Measurements from ENCODE around the gene FPGT.
"Not testable (repeated sequence)": the region's sequence is repeated elsewhere in the genome, so short reads cannot be mapped to it uniquely, and the experiment has no call there.

The FPGT gene

DNA sequence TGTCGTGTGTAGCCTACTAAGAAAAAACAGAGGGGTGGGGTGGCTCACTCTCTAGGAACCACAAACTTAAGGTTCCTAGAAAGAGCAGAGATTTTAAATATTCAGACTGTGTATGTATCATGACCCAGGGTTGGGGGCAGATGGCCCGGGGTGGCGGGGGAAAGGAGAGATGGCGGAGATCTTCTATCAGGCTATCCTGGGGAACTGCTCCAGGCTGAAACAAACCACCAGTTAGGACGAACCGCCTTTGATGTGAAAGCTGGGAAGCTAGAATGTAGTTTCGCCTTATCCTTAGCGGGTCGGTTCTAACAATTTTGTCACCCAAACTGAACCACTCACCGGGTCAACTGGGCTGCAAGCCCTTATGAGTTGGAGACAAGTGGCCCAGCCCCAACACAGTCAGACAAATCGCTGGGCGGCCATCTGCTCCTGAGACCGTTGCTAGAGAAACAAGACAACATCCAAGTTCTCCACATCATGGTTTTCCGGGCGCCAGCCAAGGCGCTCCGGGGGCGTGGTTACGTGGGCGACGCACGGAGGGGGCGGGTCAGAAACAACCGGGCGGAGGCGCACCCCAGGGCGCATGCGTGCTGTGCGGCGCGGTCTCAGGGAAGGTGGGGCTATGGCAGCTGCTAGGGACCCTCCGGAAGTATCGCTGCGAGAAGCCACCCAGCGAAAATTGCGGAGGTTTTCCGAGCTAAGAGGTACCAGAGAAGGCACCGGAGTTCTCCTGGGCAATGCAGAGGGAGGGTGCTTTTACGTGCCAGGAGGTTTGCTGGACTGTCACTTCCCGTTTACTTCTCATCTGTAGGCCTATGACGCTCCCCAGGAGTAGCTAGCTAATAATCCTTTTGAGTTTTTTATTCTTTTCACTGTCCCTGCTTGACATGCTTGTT is at the start of gene FPGT, which contains the start of gene LRRIQ3:
TSS of gene FPGT (plus strand) at position 586 of the 896 bp plus-strand sequence. CDS start at position 623, 37 bp downstream.
TSS of gene LRRIQ3 (minus strand) at position 520 of the 896 bp plus-strand sequence. CDS start 14,492 bp downstream, outside the sequence.
- peak; percentile 35 to 95 (median 90) for DNase-seq

DNA sequence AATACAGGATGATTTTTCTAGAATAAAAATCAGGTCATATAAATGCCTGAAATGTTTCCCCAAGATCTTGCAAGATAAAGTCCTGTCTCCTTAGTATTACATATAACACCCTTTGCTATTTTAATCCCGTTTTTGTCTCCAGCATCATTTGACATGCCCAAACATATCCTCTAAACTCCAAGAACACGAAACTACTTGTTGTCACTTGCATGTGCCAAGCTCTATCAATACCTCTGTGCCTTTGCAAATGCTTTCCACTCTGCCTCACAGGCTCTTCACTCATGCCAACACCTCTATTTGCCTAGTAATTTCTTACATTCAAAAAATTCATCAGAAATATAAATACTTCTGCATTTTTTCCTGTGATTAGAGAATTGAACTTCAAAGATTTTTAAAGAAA is 38.0 kb upstream of the FPGT start:
- DNase-seq, result no peak

DNA sequence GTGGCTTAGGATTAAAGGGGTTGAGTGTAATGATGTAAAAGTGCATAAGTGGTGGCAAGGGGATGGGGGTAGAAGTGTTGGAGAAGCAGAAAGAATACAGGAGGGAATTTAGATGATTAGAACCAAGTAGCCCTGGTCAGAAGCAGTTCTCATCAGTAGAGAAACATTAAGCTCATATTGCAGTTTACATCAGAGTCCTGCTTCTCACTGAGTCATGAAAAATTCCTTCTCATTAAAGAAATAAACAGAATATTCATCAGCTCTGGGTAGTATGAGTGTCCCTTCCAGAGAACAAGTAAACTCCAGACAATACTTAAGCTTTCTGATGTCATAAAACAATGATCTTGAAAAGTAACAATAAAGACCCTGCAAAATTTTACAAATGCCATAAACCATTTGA is 36.5 kb upstream of the FPGT start:
- no peak for DNase-seq

DNA sequence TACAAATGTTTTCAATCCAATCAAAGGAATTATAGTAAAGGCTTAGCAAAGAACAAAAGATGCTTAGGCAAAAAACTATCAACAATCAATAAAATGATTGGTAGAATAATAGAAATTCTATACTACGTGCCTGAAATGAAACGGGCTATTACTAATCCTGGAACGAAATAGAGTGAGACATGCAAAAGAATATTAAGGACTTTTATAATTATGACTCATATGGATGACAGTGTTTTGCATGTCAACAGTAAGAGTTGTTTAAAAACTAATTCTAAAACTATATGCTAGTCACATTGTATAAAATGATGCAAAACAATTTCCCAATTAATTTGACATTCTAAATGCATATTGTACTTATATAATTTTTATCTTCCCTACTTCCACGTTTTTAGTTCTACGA is 35.7 kb upstream of the FPGT start:
- DNase-seq, result no peak

DNA sequence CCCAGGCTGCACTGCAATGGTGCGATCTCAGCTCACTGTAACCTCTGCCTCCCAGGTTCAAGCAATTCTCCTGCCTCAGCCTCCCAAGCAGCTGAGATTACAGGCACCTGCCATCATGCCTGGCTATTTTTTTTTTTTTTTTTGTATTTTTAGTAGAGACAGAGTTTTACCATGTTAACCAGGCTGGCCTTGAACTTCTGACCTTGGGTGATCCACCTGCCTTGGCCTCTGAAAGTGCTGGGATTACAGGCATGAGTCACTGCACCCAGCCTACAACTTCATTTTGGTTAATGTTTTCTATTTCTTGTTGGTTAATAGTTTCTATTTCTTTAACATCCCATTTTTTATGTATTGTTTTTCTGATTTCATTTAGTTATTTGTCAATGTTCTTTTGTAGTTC is 23.6 kb upstream of the FPGT start:
- not testable (repeated sequence) for DNase-seq

DNA sequence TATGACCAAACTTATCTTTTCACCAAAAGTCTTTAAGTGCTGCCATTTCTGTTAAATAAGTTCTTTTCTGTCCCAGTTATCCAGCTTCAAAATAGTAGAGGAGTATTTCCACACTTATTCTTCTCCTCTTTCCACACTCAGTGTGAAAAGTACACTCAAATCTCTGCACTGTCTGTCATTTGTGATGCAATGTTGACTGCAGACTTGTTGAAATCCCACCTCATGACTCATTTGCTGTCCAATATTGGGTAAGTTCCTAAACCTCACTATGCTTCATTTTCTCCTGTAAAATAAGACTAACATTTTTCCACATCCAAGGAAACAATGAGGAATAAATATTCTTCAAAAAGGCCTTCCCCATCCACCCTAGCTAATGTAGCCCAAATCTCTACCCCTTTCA is 17.6 kb upstream of the FPGT start:
- DNase-seq, result no peak

DNA sequence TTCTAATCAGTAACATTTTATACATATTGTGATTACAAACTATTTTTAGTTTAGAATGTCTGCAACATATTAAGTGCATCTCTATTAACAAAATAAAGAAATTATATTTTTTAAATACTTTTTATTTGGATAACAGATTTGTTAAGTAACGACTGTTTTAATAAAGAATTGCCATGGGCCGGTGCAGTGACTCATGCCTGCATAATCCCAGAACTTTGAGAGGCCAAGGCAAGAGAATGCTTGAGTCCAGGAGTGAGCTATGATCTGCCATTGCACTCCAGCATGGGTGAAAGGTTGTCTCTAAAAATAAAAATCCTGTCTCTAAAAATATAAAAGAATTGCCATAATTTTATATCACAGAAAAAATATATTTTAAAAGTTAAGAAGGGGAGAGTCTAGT is 4.1 kb upstream of the FPGT start:
- no peak for DNase-seq

DNA sequence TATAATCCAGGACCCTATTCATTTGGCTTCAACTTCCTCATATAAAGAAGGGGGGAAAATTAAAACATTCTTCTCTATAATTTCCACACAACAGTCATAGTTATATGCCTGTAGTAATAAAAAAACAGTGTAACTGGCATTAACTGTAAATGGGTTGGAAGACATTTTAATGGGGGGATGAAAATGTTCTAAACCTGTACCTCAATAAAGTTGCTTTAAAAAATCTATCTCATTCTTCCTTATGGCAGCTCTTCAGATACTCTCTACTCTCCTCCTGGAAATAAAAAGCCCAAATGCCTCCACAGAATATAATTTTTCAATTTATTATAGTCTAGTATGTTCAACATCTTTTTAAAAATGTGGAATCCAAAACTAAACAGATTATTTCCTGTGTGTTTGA is 2.7 kb upstream of the FPGT start:
- DNase-seq, result no peak

DNA sequence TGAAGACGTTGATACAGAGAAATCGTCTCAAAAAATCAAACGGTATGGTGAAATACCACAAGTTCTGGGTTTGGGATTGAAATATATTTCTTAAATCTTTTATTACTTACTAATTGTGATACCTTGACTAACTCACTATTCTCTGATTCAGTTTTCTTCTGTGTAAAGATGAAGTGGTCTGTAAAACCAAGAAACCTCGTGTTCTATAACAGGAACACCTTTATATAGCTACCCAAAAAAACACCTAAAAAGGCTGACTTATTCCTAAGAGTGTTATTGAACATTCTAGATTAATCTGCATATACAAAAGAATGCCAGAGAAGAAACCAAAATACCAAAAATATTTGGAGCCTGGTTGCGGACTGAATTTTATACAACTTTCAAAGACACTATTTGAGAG is 787 bp upstream of the FPGT start:
- DNase-seq, result no peak

DNA sequence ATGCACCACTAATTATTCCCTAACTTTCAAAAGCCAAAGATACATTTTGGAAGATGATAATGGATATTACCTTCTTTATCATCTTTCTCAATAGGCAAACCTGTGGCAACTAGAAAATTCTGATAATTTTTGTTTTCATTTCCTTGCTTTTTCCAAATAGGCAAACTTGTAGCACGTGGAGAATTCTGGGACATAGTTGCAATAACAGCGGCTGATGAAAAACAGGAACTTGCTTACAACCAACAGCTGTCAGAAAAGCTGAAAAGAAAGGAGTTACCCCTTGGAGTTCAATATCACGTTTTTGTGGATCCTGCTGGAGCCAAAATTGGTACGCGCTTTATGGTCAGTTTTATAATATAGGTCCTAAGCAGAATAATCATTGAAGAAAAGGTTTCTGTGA is 1.5 kb downstream of the FPGT start:
- DNase-seq, result no peak

DNA sequence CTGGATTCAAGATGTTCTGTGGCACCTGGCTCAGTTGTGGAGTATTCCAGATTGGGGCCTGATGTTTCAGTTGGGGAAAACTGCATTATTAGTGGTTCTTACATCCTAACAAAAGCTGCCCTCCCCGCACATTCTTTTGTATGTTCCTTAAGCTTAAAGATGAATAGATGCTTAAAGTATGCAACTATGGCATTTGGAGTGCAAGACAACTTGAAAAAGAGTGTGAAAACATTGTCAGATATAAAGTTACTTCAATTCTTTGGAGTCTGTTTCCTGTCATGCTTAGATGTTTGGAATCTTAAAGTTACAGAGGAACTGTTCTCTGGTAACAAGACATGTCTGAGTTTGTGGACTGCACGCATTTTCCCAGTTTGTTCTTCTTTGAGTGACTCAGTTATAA is 7.2 kb downstream of the FPGT start:
- no peak for DNase-seq

DNA sequence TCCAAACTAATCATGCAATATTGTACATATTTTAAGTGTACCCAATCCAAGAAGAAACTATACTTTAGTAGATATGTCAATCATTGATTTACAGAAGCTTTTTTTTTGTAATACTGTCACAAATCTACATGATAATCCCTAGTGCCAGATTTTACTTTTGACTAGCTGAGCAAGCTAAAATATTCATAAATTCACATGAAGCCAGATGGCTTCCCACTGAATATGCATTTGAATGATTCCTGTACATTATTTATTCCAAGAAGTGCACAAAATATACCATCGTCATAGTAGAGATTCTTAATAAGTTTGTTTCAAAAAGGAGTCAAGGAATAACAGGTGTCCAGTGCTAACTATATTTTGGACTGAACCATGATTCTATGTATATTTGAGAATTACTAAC is 17.2 kb downstream of the FPGT start:
- DNase-seq, result no peak

DNA sequence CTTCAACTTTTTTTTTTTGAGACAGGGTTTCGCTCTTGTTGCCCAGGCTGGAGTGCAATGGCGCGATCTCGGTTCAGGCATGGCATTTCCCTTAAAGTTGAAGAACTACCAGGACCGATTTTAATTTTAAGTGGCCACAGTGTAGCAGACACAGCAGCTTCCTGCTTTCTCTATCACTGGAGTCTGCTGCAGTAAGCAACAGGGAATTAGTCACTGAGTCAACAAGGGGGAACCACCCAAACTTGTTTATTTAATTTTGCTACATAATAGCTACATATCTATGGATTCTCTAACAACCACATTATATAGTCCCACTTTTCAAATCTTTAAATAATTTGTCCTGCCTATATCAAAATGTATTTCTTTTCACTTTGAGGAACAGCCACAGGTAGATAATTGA is 24.7 kb downstream of the FPGT start:
- no peak for DNase-seq

DNA sequence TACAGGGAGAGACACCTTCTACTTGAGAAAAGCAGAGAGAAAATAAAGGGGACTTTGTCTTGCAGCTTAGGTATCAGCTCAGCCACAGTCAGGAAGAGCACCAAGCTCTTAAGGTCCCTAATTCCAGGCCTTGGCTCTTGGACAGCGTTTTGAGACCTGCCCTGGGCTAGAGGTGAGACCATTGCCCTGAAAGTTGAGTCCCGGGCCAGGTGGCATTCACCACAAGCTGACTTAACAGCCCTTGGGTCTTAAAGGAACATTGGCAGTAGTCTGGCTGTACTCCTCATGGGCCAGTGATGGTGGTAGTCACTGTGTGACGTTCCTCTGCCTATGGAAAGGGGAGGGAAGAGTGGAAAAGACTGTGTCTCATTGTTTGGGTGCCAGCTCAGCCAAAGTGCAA is 25.4 kb downstream of the FPGT start:
- DNase-seq, result no peak

DNA sequence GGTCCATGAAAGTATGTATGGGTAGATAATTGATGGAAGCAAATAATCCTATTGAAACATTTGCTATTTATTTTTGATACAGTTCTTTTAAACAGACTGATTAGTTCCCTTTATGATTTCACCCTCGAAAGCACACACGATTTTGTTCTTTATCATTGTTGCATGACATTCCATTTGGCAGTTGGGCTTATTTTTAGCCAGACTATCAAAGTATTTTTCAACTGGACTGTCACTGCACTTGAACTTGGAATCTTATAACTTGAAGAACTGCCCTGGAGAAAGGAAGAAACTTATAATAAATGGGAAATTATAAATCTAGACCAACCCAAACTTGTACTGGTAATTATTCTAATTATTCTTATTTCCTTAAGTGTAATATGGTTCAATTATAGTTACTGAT is 37.1 kb downstream of the FPGT start, which contains the start of gene TNNI3K:
TSS of gene TNNI3K (plus strand) at position 235 of the 400 bp plus-strand sequence. CDS start at position 300, 65 bp downstream.
- DNase-seq, result no peak

DNA sequence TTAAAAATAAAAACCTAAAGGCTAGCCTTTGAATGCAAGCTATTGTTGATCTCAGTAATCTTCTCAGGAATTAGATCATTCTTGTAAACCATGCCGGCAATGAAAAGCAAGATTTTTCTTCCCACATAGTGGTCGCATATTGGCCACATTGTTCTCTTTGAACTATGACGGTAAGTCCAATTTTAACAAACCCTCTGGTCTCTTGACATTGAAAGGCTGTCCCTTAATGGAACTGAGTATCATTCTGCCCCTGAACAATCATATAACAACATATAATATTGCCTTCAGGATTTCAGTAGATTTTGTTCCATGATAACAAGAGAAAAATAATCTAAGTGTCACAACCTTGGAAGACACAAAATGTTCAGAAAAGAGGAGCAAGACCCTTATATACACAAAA is 38.4 kb downstream of the FPGT start:
- no peak for DNase-seq

DNA sequence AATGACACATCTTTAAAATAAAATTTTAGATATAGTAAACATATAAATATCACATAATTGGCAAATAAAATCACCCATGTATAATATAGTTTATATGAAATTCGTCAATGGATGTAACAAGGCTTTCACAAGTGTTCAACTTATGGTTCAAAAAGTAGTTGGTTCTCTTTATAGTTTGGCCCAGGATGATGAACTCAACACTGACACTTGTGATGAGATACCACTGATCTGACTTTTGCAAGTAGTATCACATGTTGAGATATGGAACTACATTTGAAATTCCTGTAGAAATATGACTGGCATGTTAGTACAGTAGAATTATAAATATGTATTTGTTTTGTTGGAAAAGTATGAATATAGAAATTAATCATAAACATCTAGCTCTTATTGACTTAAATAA is 39.0 kb downstream of the FPGT start:
- no peak for DNase-seq

DNA sequence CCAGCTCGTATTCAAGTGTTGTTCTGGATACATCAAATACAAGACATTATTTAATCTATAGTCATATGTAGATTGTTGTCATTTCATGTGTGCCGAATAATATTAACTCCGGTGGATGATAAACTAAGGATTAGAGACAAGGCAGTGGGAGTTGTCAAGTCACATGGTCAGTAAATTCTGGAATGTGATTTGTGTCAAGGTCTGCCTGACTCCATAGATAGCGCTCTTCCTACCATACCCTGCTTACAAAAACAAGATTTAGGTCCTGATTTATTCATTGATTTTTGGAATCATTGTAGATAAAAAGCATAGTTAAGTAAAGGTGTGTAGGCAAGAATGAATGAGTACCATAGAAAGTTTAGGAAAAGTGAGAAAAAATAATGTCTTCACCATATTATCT is 39.7 kb downstream of the FPGT start:
- DNase-seq, result no peak

DNA sequence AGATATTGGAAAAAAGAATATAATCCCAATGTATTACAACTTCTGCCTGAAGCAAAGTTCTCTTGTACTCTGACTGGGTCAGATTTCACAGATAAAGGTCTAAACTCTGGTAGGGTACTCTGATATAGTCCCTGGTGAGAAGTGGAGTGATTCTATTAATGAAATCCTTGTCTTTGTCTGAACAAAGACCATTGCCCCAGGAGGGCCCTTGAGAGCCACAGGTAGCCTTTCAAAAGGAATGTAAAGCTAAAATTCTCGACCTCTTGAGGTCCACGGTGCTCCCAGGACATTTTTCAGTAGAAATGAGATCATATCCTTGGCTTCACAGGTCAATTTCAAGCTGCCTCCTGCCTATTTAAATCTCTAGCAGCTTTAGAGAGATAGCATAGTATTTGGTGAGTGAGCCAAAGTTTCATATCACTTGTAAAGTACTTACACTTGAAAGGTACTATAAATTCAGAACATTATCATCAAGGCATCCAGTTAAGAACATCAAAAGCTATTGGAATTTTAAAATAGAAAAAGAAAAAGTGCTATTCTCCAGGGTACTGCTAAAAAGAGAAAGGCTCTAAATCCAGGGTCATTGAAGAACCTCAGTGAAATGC is 47.2 kb downstream of the FPGT start:
- no peak for DNase-seq

DNA sequence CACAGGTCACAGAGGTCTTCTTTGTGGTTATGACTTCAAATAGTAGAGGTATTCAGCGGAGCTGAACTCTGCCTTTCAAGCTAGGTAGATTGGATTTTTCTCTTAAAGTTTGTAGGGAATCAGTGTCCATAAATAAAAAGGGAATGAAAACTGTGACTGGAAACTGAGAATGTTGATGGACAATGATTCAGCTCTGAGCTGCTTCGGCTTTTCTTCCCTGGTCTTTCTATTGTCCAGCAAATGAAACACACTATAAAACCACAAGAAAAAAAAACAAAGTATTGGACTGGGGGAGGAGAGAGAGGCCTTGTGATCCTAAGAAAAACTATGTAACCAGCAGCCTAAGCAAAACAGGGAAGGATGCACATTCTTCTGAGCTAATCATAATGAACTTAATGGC is 48.3 kb downstream of the FPGT start:
- no peak for DNase-seq

DNA sequence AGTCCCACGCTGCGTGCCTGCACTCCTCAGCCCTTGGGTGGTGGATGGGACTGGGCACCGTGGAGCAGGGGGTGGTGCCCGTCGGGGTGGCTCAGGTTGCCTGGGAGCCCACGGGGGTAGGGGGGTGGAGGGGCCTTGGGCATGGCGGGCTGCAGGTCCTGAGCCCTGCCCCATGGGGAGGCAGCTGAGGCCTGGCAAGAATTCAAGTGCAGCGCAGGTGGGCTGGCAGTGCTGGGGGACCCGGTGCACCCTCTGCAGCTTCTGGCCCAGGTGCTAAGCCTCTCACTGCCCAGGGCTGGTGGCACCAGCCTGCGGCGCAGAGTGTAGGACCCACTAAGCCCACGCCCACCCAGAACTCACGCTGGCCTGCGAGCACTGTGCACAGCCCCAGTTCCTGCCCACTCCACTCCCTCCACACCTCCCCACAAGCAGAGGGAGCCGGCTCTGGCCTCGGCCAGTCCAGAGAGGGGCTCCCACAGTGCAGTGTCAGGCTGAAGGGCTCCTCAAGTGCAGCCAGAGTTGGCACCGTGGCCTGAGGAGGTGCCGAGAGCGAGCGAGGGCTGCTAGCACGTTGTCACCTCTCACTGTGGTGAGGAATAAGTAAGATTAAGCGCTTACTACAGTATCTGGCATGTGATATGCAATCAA is 50.0 kb downstream of the FPGT start:
- peak in 1 of 58 donors; percentile 3 for DNase-seq

DNA sequence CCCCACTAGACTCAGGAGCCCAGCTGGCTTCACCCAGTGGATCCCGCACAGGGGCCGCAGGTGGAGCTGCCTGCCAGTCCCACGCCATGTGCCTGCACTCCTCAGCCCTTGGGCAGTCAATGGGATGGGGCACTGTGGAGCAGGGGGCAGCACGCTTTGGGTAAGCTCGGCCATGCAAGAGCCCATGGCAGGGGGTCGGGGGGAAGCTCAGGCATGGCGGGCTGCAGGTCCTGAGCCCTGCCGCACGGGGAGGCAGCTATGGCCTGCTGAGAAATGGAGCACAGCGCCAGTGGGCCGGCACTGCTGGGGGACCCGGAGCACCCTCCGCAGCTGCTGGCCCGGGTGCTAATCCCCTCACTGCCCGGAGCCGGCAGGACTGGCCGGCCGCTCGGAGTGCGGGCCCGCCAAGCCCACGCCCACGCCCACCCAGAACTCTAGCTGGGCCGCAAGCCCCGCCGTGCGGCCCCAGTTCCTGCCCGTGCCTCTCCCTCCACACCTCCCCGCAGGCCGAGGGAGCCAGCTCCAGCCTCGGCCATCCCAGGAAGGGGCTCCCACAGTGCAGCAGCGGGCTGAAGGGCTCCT is 55.3 kb downstream of the FPGT start:
- peak in 1 of 58 donors; percentile 3 for DNase-seq

Measured in anterior cingulate cortex (tissue), 58 donors.